HG03025 (cell line): ENCODE data around the gene TFPI.
"Not testable (repeated sequence)": the region's sequence is repeated elsewhere in the genome, so short reads cannot be mapped to it uniquely, and the experiment has no call there.

ENCODE experiments used
- ATAC-seq: cut with Tn5 transposase; IDR thresholded peaks from one replicate; pipeline ENCODE4 v1.9.1; 2021; ENCODE audit warnings: mild to moderate bottlenecking, moderate library complexity; ENCODE audit not compliant: unreplicated experiment, low FRiP score

Gene TFPI

DNA sequence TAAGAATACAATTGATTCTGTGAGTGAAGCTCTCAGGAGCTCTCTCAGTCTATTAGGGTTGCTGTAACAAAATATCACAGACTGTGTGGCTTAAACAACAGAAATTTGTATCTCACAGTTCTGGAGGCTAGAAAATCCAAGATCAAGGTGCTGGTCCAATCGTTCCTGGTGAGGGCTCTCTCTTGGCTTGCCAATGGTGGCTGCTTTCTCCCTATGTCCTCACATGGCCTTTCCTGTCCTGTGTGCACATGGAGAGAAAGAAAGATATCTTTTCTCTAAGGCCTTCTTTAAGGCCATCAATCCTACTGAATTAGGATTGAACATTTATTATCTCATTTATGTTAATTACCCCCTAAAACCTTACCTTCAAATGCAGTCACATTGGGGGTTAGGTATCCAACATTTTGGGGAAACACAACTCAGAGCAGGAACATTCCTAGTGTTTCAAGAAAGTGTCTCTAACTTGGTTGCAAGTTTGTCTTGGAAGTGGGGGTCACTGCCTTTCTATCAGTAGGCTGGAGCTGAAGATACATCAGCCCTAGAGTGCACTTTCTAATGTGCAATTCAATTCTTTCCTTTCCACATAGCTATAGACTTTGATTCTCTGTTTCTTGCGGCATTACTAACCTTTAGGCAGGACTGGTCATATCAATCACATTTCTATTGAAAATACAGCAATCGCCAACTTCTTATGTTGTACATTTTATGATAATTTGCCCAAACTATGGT, 24.8 kb downstream of the TFPI start:
- no peak for ATAC-seq

DNA sequence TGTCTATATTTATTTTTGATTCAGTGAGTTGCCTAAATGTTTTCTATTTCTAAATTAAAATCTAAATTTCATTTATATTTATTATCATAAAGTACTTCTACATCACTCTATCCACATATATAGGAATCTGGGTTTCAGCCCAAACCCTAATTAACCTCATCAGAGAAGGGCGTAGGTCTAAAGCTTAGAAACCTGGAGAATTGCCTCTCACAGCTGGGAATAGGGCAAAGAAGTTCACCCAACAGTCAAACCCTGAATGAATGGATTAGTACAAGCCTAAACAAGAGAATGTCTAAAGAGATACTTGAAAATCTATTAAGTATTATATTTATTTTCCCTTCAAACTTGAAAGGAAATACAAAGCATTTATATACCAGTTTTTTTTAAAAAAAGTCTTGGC, 26.2 kb downstream of the TFPI start:
- no peak for ATAC-seq

DNA sequence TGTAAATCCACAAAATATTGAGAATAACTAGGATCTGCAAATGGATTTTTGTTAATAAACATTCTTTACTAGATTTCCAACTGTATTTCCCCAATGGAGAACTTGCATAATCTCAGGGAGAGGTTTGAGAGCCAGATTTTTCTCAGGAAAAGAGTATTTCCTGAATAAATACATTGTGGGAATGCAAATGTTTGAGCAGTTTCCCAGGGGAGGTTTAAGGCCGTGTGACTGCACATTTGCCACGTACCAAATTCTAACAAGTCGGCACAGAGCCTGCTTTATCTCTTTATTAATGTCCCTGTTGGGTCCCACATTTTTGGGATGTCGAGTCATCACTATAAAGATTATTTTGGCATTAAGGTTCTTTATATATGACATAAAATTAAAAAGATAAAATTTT, 27.0 kb downstream of the TFPI start:
- no peak for ATAC-seq

DNA sequence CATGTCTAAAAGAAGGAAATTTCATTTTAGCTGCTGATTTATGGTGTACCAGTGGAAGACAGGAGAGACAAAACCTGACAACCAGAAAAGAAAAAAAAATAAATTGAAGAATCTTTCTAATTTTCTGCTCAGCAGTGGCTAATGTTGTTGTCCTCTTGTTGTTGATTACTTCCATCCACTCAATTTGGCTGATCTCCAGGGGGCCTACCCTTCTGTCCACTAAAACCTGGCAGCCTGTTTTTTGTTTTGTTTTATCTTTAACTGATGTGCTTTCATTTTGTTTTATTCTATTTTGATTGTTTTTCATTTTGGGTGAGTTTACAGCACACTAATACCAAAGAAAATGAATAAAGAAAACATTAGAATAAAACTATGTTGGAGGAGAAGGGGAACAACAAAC, 27.4 kb downstream of the TFPI start:
- ATAC-seq, result no peak

DNA sequence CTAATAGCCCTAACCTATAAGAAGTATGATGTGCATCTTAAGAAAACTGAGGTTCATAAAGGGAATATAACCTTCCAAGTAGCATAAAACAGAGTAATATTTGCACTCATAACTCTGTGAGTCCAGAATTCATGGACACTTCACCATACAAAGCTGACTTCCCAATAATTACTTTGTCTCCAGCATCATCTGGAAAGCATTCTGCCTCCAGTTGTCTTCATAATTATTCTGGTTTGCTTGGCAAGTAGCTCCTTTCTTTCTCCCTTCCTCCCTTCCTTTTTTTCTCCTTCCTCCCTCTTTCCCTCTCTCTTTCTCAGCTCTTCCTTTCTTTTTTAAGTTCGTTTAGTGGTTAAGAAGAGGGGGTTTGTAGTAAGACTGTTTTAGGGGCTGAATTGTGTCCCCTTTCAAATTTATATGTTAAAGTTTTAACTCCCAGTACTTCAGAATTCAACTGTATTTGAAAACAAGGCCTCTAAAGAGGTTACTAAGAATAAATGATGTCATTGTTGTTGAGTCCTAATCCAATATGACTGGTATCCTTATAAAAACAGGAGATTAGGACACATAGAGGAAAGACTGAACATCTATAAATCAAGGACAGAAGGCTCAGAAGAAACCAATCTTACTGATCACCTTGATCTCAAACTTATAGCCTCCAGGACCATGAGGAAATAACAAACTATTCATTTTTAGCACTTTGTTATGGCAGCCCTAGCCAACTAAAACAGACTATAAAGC, 28.9 kb downstream of the TFPI start:
- ATAC-seq, result no peak

DNA sequence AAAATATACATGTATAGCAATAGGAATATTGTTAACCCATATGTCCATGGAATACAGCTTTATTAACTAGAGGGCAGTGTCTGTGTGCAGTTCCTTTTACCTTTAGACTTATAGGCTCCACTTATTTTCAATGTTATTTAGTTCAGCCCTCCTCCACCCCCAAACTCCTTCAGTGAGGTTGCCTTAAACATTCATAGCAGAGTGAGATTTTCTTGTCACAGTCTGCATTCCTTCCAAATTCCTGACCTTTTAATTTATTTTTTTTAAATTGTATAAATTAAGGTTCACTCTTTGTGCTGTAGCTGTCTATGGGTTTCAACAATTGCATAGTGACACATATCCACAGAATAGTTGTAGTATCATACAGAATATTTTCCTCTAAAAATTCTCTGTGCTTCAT, 30.9 kb downstream of the TFPI start:
- no peak for ATAC-seq

DNA sequence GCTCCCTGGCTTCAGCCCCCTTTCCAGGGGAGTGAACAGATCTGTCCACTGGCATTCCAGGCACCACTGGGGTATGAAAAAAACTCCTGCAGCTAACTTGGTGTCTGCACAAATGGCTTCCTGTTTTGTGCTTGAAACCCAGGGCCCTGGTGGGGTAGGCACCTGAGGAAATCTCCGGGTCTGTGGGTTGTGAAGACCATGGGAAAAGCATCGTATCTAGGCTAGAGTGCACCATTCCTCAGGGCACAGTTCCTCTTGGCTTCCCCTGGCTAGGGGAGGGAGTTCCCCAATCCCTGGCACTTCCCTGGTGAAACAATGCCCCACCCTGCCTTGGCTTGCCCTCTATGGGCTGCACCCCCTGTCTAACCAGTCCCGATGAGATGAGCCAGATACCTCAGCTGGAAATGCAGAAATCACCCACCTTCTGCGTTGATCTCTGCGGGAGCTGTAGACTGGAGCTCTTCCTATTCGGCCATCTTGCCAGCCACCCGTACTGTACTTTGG, 34.1 kb downstream of the TFPI start:
- no peak for ATAC-seq

DNA sequence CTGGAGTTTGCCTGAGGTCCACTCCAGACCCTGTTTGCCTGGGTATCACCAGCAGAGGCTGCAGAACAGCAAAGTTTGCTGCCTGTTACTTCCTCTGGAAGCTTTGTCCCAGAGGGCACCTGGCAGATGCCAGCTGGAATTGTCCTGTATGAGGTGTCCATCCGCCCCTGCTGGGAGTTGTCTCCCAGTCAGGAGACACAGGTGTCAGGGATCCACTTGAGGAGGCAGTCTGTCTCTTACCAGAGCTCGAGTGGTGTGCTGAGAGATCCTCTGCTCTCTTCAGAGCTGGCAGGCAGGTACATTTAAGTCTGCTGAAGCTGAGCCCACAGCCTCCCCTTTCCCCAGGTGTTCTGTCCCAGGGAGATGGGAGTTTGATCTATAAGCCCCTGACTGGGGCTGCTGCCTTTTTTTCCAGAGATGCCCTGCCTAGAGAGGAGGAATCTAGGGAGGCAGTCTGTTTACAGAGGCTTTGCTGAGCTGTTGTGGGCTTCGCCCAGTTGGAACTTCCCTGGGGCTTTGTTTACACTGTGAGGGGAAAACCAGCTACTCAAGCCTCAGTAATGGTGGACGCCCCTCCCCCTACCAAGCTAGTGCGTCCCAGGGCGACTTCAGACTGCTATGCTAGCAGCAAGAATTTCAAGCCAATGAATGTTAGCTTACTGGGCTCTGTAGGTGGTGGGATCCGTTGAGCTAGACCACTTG, 34.7 kb downstream of the TFPI start:
- ATAC-seq, result no peak

DNA sequence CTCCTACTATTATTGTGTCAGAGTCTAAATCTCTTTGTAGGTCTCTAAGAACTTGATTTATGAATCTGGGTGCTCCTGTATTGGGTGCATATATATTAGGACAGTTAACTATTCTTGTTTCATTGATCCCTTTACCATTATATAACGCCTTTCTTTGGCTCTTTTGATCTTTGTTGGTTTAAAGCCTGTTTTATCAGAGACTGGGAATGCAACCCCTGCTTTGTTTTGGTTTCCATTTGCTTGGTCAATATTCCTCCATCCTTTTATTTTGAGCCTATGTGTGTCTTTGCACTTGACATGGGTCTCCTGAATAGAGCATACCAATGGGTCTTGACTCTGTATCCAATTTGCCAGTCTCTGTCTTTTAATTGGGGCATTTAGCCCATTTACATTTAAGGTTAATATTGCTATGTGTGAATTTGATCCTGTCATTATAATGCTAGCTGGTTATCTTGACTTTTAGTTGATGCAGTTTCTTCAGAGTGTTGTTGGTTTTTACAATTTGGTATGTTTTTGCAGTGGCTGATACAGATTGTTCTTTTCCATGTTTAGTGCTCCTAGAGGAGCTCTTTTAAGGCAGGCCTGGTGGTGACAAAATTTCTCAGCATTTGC, 36.4 kb downstream of the TFPI start:
- not testable (repeated sequence) for ATAC-seq

DNA sequence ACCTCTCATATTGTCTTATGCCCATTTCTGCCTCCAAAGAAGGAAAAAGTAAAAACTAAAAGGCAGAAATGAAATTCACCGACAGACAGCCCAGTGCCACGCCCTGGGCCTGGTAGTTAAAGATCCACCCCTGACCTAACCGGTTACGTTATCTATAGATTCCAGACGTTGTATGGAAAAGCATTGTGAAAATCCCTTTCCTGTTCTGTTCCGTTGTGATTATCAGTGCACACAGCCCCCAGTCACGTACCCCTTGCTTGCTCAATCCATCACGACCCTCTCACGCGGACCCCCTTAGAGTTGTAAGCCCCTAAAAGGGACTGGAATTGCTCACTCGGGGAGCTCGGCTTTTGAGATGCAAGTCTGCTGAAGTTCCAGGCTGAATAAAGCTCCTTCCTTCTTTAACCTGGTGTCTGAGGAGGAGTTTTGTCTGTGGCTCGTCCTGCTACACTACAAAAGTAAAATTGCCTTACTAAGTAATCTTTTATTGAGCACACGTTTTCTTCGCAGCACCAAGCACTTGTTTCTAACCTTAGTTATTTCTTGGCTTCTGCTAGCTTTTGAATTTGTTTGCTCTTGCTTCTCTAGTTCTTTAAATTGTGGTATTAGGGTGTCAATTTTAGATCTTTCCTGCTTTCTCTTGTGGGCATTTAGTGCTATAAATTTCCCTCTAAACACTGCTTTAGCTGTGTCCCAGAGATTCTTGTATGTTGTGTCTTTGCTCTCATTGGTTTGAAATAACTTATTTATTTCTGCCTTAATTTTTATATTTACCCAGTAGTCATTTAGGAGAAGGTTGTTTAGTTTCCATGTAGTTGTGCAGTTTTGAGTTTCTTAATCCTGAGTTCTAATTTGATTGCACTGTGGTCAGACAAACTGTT, 37.4 kb downstream of the TFPI start:
- ATAC-seq, result not testable (repeated sequence)

DNA sequence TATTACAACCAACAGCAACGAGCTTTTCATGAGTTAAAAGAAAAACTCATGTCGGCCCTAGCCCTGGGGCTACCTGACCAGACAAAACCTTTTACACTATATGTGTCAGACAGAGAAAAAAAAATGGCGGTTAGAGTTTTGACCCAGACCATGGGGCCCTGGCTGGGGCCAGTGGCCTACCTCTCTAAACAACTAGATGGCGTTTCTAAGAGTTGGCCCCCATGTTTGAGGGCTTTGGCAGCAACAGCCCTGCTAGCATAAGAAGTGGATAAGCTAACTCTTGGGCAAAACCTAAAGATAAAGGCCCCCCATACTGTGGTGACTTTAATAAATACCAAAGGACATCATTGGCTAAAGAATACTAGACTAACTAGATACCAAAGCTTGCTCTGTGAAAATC, 39.3 kb downstream of the TFPI start:
- ATAC-seq, result no peak

DNA sequence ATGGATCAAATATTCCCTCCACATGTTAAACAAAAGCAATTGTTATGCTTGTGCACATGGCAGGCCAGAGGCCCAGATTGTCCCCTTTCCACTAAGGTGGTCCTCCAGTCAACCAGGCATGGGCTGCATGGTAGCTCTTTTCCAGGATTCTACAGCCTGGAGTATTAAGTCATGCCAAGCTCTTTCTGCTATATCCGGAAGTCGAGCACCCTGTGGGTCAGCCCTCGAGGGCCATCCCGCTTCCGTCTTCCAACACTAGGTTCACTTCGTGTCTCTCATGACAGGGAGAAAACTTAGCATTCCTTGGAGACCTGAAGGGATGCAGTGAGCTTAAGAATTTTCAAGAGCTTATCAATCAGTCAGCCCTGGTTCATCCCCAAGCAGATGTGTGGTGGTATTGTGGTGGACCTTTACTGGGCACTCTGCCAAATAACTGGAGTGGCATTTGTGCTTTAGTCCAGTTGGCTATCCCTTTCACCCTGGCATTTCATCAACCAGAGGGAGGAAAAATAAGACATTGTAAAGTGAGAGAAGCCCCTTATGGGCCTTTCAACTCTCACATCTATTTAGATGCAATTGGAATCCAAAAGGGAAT, 39.9 kb downstream of the TFPI start:
- not testable (repeated sequence) for ATAC-seq

DNA sequence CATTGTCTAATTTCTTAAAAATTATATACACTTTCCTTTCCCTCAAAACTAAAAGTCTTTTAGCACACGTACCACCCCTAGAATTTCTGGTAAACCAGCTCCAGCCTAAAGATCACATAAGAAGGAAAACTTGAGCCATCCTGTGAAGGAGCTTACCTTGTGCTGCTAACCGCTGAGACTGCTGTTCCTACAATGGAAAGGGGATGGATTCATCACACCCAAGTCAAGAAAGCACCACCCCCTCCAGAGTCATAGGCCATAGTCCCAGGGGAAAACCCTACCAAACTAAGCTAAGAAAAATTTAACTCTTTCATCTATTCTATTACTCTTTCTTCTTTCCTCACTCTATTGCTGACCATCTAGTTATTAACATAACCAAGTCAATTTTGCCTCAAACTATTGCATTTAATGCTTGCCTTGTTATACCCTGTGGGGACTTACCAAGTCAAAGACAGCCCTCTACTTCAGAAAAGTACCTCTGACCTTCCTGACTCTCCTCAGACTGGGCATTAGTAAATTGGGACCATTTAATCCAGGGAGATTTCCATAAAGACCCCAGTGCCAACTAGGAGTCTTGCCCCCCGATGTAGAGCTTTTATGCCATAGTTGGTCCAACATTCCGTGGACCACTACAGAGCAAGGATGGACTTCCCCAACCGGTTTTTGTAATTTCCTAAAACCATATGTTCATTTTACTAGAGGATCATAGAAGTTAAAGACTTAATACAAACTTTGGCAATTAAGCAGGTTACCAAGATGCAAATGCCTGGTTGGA, 40.6 kb downstream of the TFPI start:
- not testable (repeated sequence) for ATAC-seq

DNA sequence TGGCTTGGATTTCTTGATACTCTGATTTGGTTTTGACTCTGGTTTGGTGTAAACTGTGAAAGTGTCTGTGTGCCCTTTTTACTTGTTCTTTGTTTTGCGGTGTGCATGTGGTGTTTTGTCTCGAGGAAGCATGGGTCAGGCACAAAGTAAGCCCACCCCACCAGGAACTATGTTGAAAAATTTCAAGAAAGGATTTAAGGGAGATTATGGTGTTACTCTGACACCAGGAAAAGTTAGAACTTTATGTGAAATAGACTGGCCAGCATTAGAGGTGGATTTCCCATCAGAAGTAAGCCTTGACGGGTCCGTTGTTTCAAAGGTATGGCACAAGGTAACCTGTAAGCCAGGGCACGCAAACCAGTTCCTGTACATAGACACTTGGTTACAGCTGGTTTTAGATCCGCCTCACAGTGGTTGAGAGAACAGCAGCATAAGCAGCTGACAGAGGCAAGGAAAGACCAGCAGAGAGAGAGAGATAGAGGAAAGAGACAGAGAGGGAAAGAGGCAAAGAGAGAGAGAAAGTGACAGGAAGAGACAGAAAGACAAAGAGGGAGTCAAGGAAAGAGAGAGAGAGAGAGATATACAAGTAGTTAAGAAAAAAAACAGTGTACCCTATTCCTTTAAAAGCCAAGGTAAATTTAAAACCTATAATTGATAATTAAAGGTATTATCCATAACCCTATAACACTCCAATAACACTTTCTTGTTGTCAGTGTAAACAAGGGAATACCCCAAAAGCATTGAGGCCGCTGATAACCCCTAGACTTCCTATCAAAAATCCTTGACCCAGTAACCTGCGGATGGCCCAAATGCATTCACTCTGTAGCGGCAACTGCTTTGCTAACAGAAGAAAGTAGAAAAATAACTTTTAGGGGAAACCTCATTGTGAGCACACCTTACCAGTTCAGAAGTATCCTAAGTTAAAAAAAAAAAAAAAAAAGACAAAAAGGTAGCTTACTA, 42.6 kb downstream of the TFPI start:
- no peak for ATAC-seq

DNA sequence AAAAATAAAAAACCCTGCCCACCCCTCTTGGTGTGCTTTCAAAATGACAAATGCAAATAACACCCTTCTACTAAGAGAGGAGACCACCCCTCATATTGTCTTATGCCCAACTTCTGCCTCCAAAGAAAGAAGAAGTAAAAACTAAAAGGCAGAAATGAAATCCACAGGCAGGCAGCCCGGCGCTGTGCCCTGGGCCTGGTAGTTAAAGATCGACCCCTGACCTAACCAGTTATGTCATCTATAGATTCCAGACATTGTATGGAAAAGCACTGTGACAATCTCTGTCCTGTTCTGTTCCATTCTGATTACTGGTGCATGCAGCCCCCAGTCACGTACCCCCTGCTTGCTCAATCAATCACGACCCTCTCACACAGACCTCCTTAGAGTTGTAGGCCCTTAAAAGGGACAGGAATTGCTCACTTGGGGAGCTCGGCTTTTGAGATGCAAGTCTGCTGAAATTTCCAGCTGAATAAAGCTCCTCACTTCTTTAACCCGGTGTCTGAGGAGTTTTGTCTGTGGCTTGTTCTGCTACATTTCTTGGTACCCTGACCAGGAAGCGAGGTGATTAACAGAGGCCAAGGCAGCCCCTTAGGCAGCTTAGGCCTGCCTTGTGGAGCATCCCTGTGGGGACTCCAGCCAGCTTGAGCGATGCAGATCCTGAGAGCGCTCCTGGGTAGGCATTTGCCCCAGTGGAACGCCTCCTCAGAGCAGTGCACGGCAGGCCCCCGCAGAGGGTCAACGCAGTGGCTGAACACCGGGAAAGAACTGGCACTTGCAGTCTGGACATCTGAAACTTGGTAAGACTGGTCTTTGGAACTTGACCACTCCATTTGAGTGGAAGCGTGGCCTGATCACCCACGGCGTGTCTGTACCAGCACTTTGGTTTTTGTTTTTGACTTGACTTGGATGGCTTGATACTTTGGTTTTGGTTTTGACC, 43.5 kb downstream of the TFPI start:
- ATAC-seq, result not testable (repeated sequence)

DNA sequence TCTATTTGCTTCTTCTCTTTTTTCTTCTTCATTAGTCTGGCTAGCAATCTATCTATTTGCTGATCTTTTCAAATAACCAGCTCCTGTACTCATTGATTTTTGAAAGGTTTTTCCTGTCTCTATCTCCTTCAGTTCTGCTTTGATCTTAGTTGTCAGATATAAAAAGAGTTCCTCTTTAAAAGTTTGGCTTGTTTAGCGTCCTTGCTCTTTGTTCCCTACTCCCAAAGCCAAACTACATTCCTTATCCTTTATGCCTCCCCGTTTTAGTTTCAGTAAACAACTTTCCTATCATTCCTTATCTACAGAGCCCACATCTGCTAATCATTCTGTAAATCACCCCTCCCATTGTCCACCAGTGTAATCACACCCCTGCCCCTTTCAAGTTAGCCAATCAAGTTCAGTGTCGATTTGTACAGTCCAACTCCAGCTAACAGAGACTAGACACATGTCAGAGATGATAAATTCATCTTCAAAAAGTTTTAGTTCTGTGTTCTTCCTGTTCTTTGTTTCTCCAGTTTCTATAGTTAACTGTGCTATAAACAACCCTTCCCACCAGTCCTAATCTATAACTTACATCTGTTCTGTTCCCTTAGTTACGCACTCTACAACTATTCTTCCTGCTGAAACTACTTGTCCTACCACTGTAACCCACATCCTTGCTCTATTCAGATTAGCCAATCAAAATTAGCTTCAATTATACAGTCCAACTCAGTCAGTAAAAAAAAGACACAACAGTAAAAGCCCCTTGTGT, 44.4 kb downstream of the TFPI start:
- no peak for ATAC-seq
